ENCODE measurements around the gene CREB3. TPM values are rescaled to one million over a fixed set of nuclear protein-coding genes. Genes with fewer than 3 reads are reported as not detected.

The CREB3 gene
- total and polyA plus RNA-seq, 2 of the 4 experiments (the other 2 are of a cell fraction) = 60.7 to 106 TPM

DNA sequence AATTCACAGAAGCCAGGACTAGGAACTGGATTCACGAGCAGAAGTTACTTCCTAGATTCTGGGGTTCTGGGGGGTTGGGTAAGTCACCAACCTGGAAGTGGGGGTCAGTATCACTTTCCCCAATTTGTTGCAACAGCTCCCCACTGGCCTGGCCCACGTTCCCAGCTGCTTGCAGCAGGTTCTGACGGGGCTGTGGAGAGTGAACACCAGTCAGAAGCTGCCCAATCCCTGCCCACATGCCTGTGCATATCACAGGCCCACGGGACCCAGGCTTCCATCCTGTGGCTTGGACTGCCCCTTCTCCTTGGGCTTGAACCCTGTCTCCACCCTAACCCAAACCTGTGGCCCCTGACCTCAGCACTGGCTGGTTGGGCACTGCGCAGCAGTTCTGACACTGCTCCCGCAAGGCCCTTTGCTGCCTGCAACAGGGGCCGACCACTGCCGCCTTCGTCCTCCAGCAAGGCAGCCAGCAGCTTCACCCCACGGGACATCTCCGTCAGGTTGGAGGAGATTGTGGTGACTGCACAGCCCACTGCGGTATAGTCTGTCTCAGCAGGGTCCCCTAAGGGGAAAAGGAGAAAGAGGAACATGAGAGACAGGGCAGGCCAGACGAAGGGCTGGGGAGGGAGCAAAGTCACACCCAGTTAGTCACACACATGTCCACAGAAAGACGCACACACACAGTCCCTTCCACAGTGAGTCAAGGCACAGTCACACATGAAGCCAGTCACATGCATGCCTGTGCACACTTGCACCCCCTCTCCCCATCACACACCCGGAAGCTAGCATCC, 13.6 kb upstream of the CREB3 start (continued):
- TF ChIP-seq RCOR1 (IDR thresholded peaks at IDR 0.05; ENCODE audit: insufficient replicate concordance, low read length) = no peak

- Histone ChIP-seq H3K23ac (ENCODE audit: low read depth, low read length) (no peak overlapping the region), H3K9me3 (ENCODE audit: control insufficient read depth, insufficient read depth, low read length) (no peaks in the 10 kb centered on the region), H3K27me3 (ENCODE audit: control insufficient read depth, insufficient read depth, low read length) (no peaks in the 10 kb centered on the region), H4K5ac (ENCODE audit: low read depth, low read length) (no peak overlapping the region), H4K8ac (ENCODE audit: low read depth in 2 of 2, low read length in 2 of 2) (0 out of 4 replicates have a peak overlapping the region, but pooled peaks of 1 of the 2 experiments have one; percentile 12), H3K36me3 (ENCODE audit: control insufficient read depth, insufficient read depth, low read length) (peaks cover 87% of the 10 kb centered on the region), H3K4me1 (ENCODE audit: control insufficient read depth, insufficient read depth, low read length) (no peaks in the 10 kb centered on the region), H3K4me2 (ENCODE audit: low read depth, low read length) (no peak overlapping the region), H3K79me1 (ENCODE audit: low read depth in 1 of 2, low read length in 2 of 2) (peaks cover 54 to 84% of the 10 kb centered on the region in 2 experiments), H2BK120ac (ENCODE audit: low read depth, low read length) (no peak overlapping the region), H3K14ac (replicated peaks; ENCODE audit: low read depth, low read length) (no peak overlapping the region), H3K56ac (ENCODE audit: extremely low read depth, insufficient read depth, low read length) (no peak overlapping the region), H3K9ac (ENCODE audit: low read depth, low read length) (no peak overlapping the region), H2AK5ac (ENCODE audit: low read depth, low read length) (no peak overlapping the region), H4K20me1 (ENCODE audit: insufficient read depth, low read length) (peaks cover 36% of the 10 kb centered on the region), H2AK9ac (replicated peaks; ENCODE audit: low read depth, low read length, poor library complexity) (no peak overlapping the region), H2BK5ac (ENCODE audit: low read depth, low read length, poor library complexity, severe bottlenecking) (no peak overlapping the region), H2BK15ac (ENCODE audit: low read depth, low read length) (no peak overlapping the region), H2AFZ (replicated peaks; ENCODE audit: low read length, poor library complexity) (no peak overlapping the region), H3K9me1 (ENCODE audit: insufficient read depth, low read length) (0 out of 2 replicates have a peak, but pooled peaks cover 2% of the 10 kb centered on the region), H3K4me3 (ENCODE audit: insufficient read depth, low read depth, low read length) (no peak overlapping the region), H2BK20ac (ENCODE audit: low read depth, low read length) (no peak overlapping the region), H4K91ac (ENCODE audit: insufficient read depth, low read depth, low read length) (no peak overlapping the region), H3K4ac (ENCODE audit: low read depth, low read length) (no peak overlapping the region), H3K27ac (ENCODE audit: insufficient read depth, low read length) (no peak overlapping the region), H3K18ac (ENCODE audit: low read depth, low read length) (no peak overlapping the region)
- dilution Hi-C loops (cut with HindIII; ENCODE audit: low sequenced_read_pairs, unreplicated experiment) (no loop called here), in situ Hi-C loops (cut with MboI; ENCODE audit: low sequenced_read_pairs) (no loop called here), intact Hi-C loops (cut with micrococcal nuclease) (no loop called here)
- no CpG with 5 or more reads among the region's 4 CpGs for WGBS, 2 experiments (ENCODE audit: extremely low coverage in 2 of 2, insufficient read length in 1 of 2)
- no peak for ATAC-seq (ENCODE audit: low read depth)
- ChIA-PET POLR2A (ENCODE audit: unreplicated experiment) (no interaction called here), CTCF (no interaction called here)
- no peak for TF ChIP-seq POLR2A (IDR thresholded peaks at IDR 0.05; ENCODE audit: low read depth, low read length)
- TF ChIP-seq USF2 (IDR thresholded peaks at IDR 0.05; ENCODE audit: low read depth, low read length) = no peak
- TF ChIP-seq MAFK (IDR thresholded peaks at IDR 0.05; ENCODE audit: low read depth, low read length) = no peak
- no peak for TF ChIP-seq BHLHE40 (IDR thresholded peaks at IDR 0.05; ENCODE audit: low read depth, low read length)
- no peak for TF ChIP-seq FOS (IDR thresholded peaks at IDR 0.05; ENCODE audit: low read depth, low read length)
- no peak for TF ChIP-seq SMC3 (IDR thresholded peaks at IDR 0.05; ENCODE audit: low read depth, low read length)
- TF ChIP-seq RFX5 (IDR thresholded peaks at IDR 0.05; ENCODE audit: low read depth, low read length) = no peak
- BruUV-seq (replicated peaks) = TSS peak; percentile 84
- no peak for DNase-seq
Observed at GRCh38 chr9:35719546-35719945, 12.9 kb upstream of the CREB3 start.

All from IMR-90 (cell line).